SK-N-SH treated with all-trans-retinoic acid at 6 μM for 48 hours (cell line): ENCODE measurements around the gene ATF5.

Source experiments
- ATAC-seq: fragments of 200-7000 bp; cut with Tn5 transposase; 3 replicates; pipeline ENCODE4 v1.9.1; 2020; ENCODE audit warnings: mild to moderate bottlenecking, moderate library complexity
- ARNTL ChIP-seq: fragments of 450-650 bp; formaldehyde crosslinking; IDR thresholded peaks from 2 replicates; pipeline ENCODE4 v1.5.0; 2020; ENCODE audit warnings: low read depth, mild to moderate bottlenecking, moderate library complexity, borderline replicate concordance
- BACH2 ChIP-seq: fragments of 250-450 bp; sonication (Bioruptor Pico); IDR thresholded peaks from 2 replicates; pipeline ENCODE4 v1.9.0; 2021; ENCODE audit warnings: mild to moderate bottlenecking, borderline replicate concordance
- CREB5 ChIP-seq: fragments of 250-450 bp; sonication (Bioruptor Pico); IDR thresholded peaks from 2 replicates; pipeline ENCODE4 v1.5.1; 2020; ENCODE audit warnings: low read depth, mild to moderate bottlenecking, moderate library complexity
- CSDC2 ChIP-seq: fragments of 250-450 bp; sonication (Bioruptor Pico); IDR thresholded peaks from 2 replicates; pipeline ENCODE4 v1.5.0; 2020; ENCODE audit warnings: mild to moderate bottlenecking, moderate library complexity
- CSRNP3 ChIP-seq: fragments of 250-450 bp; sonication (Bioruptor Pico); IDR thresholded peaks from 2 replicates; pipeline ENCODE4 v1.5.1; 2021; ENCODE audit warnings: mild to moderate bottlenecking, moderate library complexity
- ISL1 ChIP-seq: fragments of 250-450 bp; sonication (Bioruptor Pico); IDR thresholded peaks from 2 replicates; pipeline ENCODE4 v2.1.2; 2022; ENCODE audit warnings: mild to moderate bottlenecking, moderate library complexity
- OSR1 ChIP-seq: fragments of 250-450 bp; sonication (Bioruptor Pico); IDR thresholded peaks from 2 replicates; pipeline ENCODE4 v1.8.0; 2022; ENCODE audit warnings: moderate library complexity, mild to moderate bottlenecking, inconsistent platforms
- PATZ1 ChIP-seq: fragments of 250-450 bp; sonication (Bioruptor Pico); IDR thresholded peaks from 2 replicates; pipeline ENCODE4 v1.8.0; 2020; ENCODE audit warnings: mild to moderate bottlenecking, moderate library complexity, borderline replicate concordance
- POU6F1 ChIP-seq: fragments of 250-450 bp; sonication (Bioruptor Pico); IDR thresholded peaks from 2 replicates; pipeline ENCODE4 v1.8.0; 2021; ENCODE audit warnings: low read depth, mild to moderate bottlenecking, moderate library complexity, borderline replicate concordance
- PPARA ChIP-seq: fragments of 250-450 bp; sonication (Bioruptor Pico); IDR thresholded peaks from 2 replicates; pipeline ENCODE4 v1.5.0; 2020; ENCODE audit warnings: mild to moderate bottlenecking, borderline replicate concordance
- RARB ChIP-seq: fragments of 250-450 bp; sonication (Bioruptor Pico); IDR thresholded peaks from 2 replicates; pipeline ENCODE4 v1.8.0; 2021; ENCODE audit warnings: mild to moderate bottlenecking, moderate library complexity
- SNAI2 ChIP-seq: fragments of 250-450 bp; sonication (Bioruptor Pico); IDR thresholded peaks from 2 replicates; pipeline ENCODE4 v1.5.0; 2020; ENCODE audit warnings: mild to moderate bottlenecking, moderate library complexity
- TCF4 ChIP-seq: fragments of 250-450 bp; sonication (Bioruptor Pico); IDR thresholded peaks from 2 replicates; pipeline ENCODE4 v1.8.0; 2021; ENCODE audit warnings: mild to moderate bottlenecking, moderate library complexity, borderline replicate concordance
- TOX ChIP-seq: fragments of 250-450 bp; sonication (Bioruptor Pico); IDR thresholded peaks from 2 replicates; pipeline ENCODE4 v1.8.0; 2021; ENCODE audit warnings: mild to moderate bottlenecking, moderate library complexity, borderline replicate concordance
- TSHZ2 ChIP-seq: fragments of 250-450 bp; sonication (Bioruptor Pico); IDR thresholded peaks from 2 replicates; pipeline ENCODE4 v1.5.0; 2020; ENCODE audit warnings: mild to moderate bottlenecking, moderate library complexity
- ZC3H10 ChIP-seq: fragments of 250-450 bp; sonication (Bioruptor Pico); IDR thresholded peaks from 2 replicates; pipeline ENCODE4 v1.5.1; 2021; ENCODE audit warnings: mild to moderate bottlenecking, moderate library complexity
- ZFP3 ChIP-seq: fragments of 250-450 bp; sonication (Bioruptor Pico); IDR thresholded peaks from 2 replicates; pipeline ENCODE4 v1.5.0; 2020; ENCODE audit warnings: mild to moderate bottlenecking, moderate library complexity
- ZNF565 ChIP-seq: fragments of 450-650 bp; formaldehyde crosslinking; conservative IDR thresholded peaks from 2 replicates; pipeline ENCODE4 v1.5.0; 2020; ENCODE audit warnings: low read depth, mild to moderate bottlenecking, moderate library complexity
- ZNF70 ChIP-seq: fragments of 450-650 bp; formaldehyde crosslinking; IDR thresholded peaks from 2 replicates; pipeline ENCODE4 v1.5.0; 2020; ENCODE audit warnings: mild to moderate bottlenecking, moderate library complexity

The ATF5 gene

GRCh38 chr19:49911381-49912145 is 17.4 kb upstream of the ATF5 start:
- TF ChIP-seq CSDC2 (CRISPR knock-in tag) (no peak), BACH2 (CRISPR knock-in tag) (no peak), ZNF565 (no peak), PATZ1 (CRISPR knock-in tag) (no peak), TOX (CRISPR knock-in tag) (no peak), ARNTL (CRISPR knock-in tag) (no peak), CREB5 (CRISPR knock-in tag) (no peak), ZC3H10 (CRISPR knock-in tag) (no peak), ZNF70 (CRISPR knock-in tag) (no peak), OSR1 (CRISPR knock-in tag) (no peak), PPARA (CRISPR knock-in tag) (no peak), TSHZ2 (CRISPR knock-in tag) (no peak), SNAI2 (CRISPR knock-in tag) (no peak)
- ATAC-seq, result no peak

GRCh38 chr19:49912965-49913685 is 15.9 kb upstream of the ATF5 start:
- no peak for ATAC-seq
- TF ChIP-seq ISL1 (no peak), ZFP3 (CRISPR knock-in tag) (no peak), CREB5 (CRISPR knock-in tag) (no peak), ZNF565 (no peak), CSDC2 (CRISPR knock-in tag) (no peak), OSR1 (CRISPR knock-in tag) (no peak), TCF4 (CRISPR knock-in tag) (no peak), POU6F1 (no peak), CSRNP3 (no peak), RARB (CRISPR knock-in tag) (no peak), SNAI2 (CRISPR knock-in tag) (no peak), ZC3H10 (CRISPR knock-in tag) (no peak), PPARA (CRISPR knock-in tag) (no peak), TSHZ2 (CRISPR knock-in tag) (no peak)
